GM23248 (cell line): ENCODE results near the gene SMIM45.

Experiments used
- EZH2 ChIP-seq: fragments of 200-600 bp; sonication (generic); IDR thresholded peaks from 2 replicates; pipeline ENCODE4 v1.6.1; 2018; ENCODE audit warnings: antibody characterized with exemption, mild to moderate bottlenecking; ENCODE audit not compliant: insufficient read depth, poor library complexity, severe bottlenecking
- EZH2phosphoT487 ChIP-seq: fragments of 200-600 bp; sonication (generic); IDR thresholded peaks from 2 replicates; pipeline ENCODE4 v1.6.1; 2018; ENCODE audit warnings: antibody characterized with exemption, moderate library complexity, mild to moderate bottlenecking, low read depth; ENCODE audit not compliant: insufficient read depth

DNA sequence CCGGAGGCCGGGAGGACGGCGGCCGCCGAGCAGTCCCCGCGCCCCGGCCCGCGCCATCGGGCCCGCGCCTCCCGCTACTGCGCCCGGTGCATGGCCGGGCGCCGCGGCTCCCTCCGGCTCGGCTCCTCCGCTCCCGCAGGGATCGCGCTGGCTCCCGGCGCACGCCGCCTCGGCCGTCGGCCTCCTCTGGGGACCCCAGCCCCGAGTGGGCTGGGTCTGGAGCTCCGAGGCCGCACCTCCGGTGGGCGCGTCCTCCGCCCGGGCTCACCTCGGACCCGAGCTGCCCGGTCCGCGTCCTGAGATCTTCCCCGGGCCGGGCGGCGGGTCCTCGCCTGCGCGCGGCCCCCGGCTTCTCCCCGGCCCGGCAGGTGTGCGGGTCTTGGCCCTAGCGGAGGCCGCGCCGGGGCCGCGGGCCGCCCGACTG, 37.3 kb upstream of the SMIM45 start:
- no peak for TF ChIP-seq EZH2
- no peak; the same call in 1 of the 2 replicates for TF ChIP-seq EZH2phosphoT487
